Measurements from ENCODE around the gene MTERF1. TPM values are rescaled to one million over a fixed set of nuclear protein-coding genes. Genes with fewer than 3 reads are reported as not detected.

The MTERF1 gene
- total and polyA plus RNA-seq, 2 donors (not counting 1 experiment from before 2014, with no cell fraction given), result 8.8 to 10.9 TPM

- no peaks in the 10 kb centered on the region for H3K27me3 ChIP-seq (ENCODE audit: control insufficient read depth, insufficient read depth, low read length)
- DNase-seq (ENCODE audit: low read depth in 2 of 2), result no peak
These were observed 30.6 kb upstream of the MTERF1 start for GRCh38 chr7:91911121-91911520.

GRCh38 chr7:91910171-91910570, 29.7 kb upstream of the MTERF1 start:
- no peak overlapping the region for H3K27ac ChIP-seq (ENCODE audit: insufficient read depth, low read length)
- H4K20me1 ChIP-seq (ENCODE audit: control insufficient read depth, extremely low read depth, insufficient read depth, low read length), result no peaks in the 10 kb centered on the region
- no peak overlapping the region for H3K4me3 ChIP-seq (replicated peaks in 1 of 4; ENCODE audit: control extremely low read depth in 1 of 4, insufficient read depth in 1 of 4, low read depth in 3 of 4, low read length in 4 of 4)
- no peaks in the 10 kb centered on the region for H3K9me3 ChIP-seq (ENCODE audit: control insufficient read depth, insufficient read depth, low read depth, low read length)
- no peak overlapping the region for H2AFZ ChIP-seq (ENCODE audit: low read length)
- no peaks in the 10 kb centered on the region for H3K79me2 ChIP-seq (ENCODE audit: control insufficient read depth, insufficient read depth, low read length)
- H3K27me3 ChIP-seq (ENCODE audit: control insufficient read depth, insufficient read depth, low read length), result no peaks in the 10 kb centered on the region
- TF ChIP-seq EZH2 (IDR thresholded peaks at IDR 0.05; ENCODE audit: low read length, missing control alignments) (no peak), CTCF (conservative IDR thresholded peaks at IDR 0.05 in 1 of 2, IDR thresholded peaks at IDR 0.05 in 1 of 2; ENCODE audit: low read depth in 1 of 2, low read length in 2 of 2) (no peak)
- peaks cover 3% of the 10 kb centered on the region for H3K4me1 ChIP-seq (ENCODE audit: control insufficient read depth, extremely low read depth, insufficient read depth, low read length)
- H3K36me3 ChIP-seq (ENCODE audit: control insufficient read depth, insufficient read depth, low read length), result no peaks in the 10 kb centered on the region
- no peak overlapping the region for H3K9ac ChIP-seq (ENCODE audit: insufficient read depth, low read length)
- no peak for DNase-seq (ENCODE audit: low read depth in 2 of 2)
- no peak overlapping the region for H3K4me2 ChIP-seq (ENCODE audit: extremely low read depth, insufficient read depth, low read length)

More at GRCh38 chr7:91911121-91911520, 30.6 kb upstream of the MTERF1 start:
- Histone ChIP-seq H3K9ac (ENCODE audit: insufficient read depth, low read length) (no peak overlapping the region), H3K4me3 (replicated peaks in 1 of 4; ENCODE audit: control extremely low read depth in 1 of 4, insufficient read depth in 1 of 4, low read depth in 3 of 4, low read length in 4 of 4) (no peak overlapping the region), H3K9me3 (ENCODE audit: control insufficient read depth, insufficient read depth, low read depth, low read length) (no peaks in the 10 kb centered on the region), H3K4me2 (ENCODE audit: extremely low read depth, insufficient read depth, low read length) (no peak overlapping the region), H4K20me1 (ENCODE audit: control insufficient read depth, extremely low read depth, insufficient read depth, low read length) (no peaks in the 10 kb centered on the region), H2AFZ (ENCODE audit: low read length) (no peak overlapping the region), H3K4me1 (ENCODE audit: control insufficient read depth, extremely low read depth, insufficient read depth, low read length) (peaks cover 3% of the 10 kb centered on the region), H3K79me2 (ENCODE audit: control insufficient read depth, insufficient read depth, low read length) (no peaks in the 10 kb centered on the region), H3K27ac (ENCODE audit: insufficient read depth, low read length) (no peak overlapping the region), H3K36me3 (ENCODE audit: control insufficient read depth, insufficient read depth, low read length) (no peaks in the 10 kb centered on the region)
- TF ChIP-seq CTCF (conservative IDR thresholded peaks at IDR 0.05 in 1 of 2, IDR thresholded peaks at IDR 0.05 in 1 of 2; ENCODE audit: low read depth in 1 of 2, low read length in 2 of 2), result no peak
- no peak for TF ChIP-seq EZH2 (IDR thresholded peaks at IDR 0.05; ENCODE audit: low read length, missing control alignments)

DNA sequence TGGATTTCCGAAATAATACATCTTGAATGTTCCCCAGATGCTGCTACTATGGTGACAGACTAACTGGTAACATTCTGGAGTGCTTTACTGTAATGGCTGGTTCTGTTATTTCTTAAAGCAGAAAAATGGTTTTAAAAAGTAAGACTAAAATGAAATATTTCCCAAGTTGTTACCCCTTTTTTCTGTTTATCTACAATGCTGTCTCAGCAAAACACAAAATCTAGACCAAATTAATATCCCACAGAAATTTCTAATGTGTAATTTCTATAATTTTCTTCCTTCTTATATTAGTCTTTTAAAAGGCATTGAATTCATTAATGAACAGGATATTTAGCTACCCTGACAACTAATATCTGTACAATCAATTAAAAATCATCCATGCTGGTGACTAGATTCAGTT, 19.1 kb upstream of the MTERF1 start:
- H4K20me1 ChIP-seq (ENCODE audit: control insufficient read depth, extremely low read depth, insufficient read depth, low read length), result no peaks in the 10 kb centered on the region
- no peak for DNase-seq (ENCODE audit: low read depth in 2 of 2)
- TF ChIP-seq EZH2 (IDR thresholded peaks at IDR 0.05; ENCODE audit: low read length, missing control alignments) (no peak), CTCF (conservative IDR thresholded peaks at IDR 0.05 in 1 of 2, IDR thresholded peaks at IDR 0.05 in 1 of 2; ENCODE audit: low read depth in 1 of 2, low read length in 2 of 2) (no peak)
- no peak overlapping the region for H2AFZ ChIP-seq (ENCODE audit: low read length)
- H3K4me2 ChIP-seq (ENCODE audit: extremely low read depth, insufficient read depth, low read length), result no peak overlapping the region
- no peaks in the 10 kb centered on the region for H3K79me2 ChIP-seq (ENCODE audit: control insufficient read depth, insufficient read depth, low read length)
- no peak overlapping the region for H3K9ac ChIP-seq (ENCODE audit: insufficient read depth, low read length)
- H3K36me3 ChIP-seq (ENCODE audit: control insufficient read depth, insufficient read depth, low read length), result no peaks in the 10 kb centered on the region
- no peaks in the 10 kb centered on the region for H3K27me3 ChIP-seq (ENCODE audit: control insufficient read depth, insufficient read depth, low read length)
- no peaks in the 10 kb centered on the region for H3K4me1 ChIP-seq (ENCODE audit: control insufficient read depth, extremely low read depth, insufficient read depth, low read length)
- no peak overlapping the region for H3K4me3 ChIP-seq (replicated peaks in 1 of 4; ENCODE audit: control extremely low read depth in 1 of 4, insufficient read depth in 1 of 4, low read depth in 3 of 4, low read length in 4 of 4)
- H3K27ac ChIP-seq (ENCODE audit: insufficient read depth, low read length), result no peak overlapping the region
- H3K9me3 ChIP-seq (ENCODE audit: control insufficient read depth, insufficient read depth, low read depth, low read length), result no peaks in the 10 kb centered on the region

All from fibroblast of lung (primary cell).